Measurements from ENCODE around the gene ZMYND8. TPM values are rescaled to one million over a fixed set of nuclear protein-coding genes. Genes with fewer than 3 reads are reported as not detected.
"Not testable (repeated sequence)": the region's sequence is repeated elsewhere in the genome, so short reads cannot be mapped to it uniquely, and the experiment has no call there.

The ZMYND8 gene
- total and polyA plus RNA-seq, 2 of the 4 experiments (the other 2 are of a cell fraction), result 24.0 to 28.2 TPM

DNA sequence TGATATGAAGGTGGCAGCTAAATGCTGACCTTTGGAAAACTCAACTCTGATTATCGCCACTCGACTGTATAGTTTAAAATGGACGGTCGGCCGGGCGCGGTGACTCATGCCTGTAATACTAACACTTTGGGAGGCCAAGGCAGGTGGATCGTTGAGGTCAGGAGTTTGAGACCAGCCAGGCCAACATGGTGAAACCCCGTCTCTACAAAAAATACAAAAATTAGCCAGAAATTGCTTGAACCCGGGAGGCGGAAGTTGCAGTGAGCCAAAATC lies 151.7 kb downstream of the ZMYND8 start:
- H3K9ac ChIP-seq (ENCODE audit: low read depth, low read length); H3K9me3 ChIP-seq (ENCODE audit: control insufficient read depth, insufficient read depth, low read length); H3K23ac ChIP-seq (ENCODE audit: low read depth, low read length); H3K4me1 ChIP-seq (ENCODE audit: control insufficient read depth, insufficient read depth, low read length); BruUV-seq (replicated peaks); H3K56ac ChIP-seq (ENCODE audit: extremely low read depth, insufficient read depth, low read length); DNase-seq; H2BK5ac ChIP-seq (ENCODE audit: low read depth, low read length, poor library complexity, severe bottlenecking); H2BK120ac ChIP-seq (ENCODE audit: low read depth, low read length); H2BK15ac ChIP-seq (ENCODE audit: low read depth, low read length); H3K27me3 ChIP-seq (ENCODE audit: control insufficient read depth, insufficient read depth, low read length); H3K4ac ChIP-seq (ENCODE audit: low read depth, low read length); dilution Hi-C loops (cut with HindIII; ENCODE audit: low sequenced_read_pairs, unreplicated experiment); H4K8ac ChIP-seq (ENCODE audit: low read depth in 2 of 2, low read length in 2 of 2); ATAC-seq (ENCODE audit: low read depth); H3K18ac ChIP-seq (ENCODE audit: low read depth, low read length); H3K4me3 ChIP-seq (ENCODE audit: insufficient read depth, low read depth, low read length); H3K4me2 ChIP-seq (ENCODE audit: low read depth, low read length); H3K14ac ChIP-seq (replicated peaks; ENCODE audit: low read depth, low read length); H4K20me1 ChIP-seq (ENCODE audit: insufficient read depth, low read length); H2BK20ac ChIP-seq (ENCODE audit: low read depth, low read length); H4K91ac ChIP-seq (ENCODE audit: insufficient read depth, low read depth, low read length); H3K27ac ChIP-seq (ENCODE audit: insufficient read depth, low read length); H2AK5ac ChIP-seq (ENCODE audit: low read depth, low read length); POLR2A ChIA-PET (ENCODE audit: unreplicated experiment); H2AK9ac ChIP-seq (replicated peaks; ENCODE audit: low read depth, low read length, poor library complexity); H4K5ac ChIP-seq (ENCODE audit: low read depth, low read length); H2AFZ ChIP-seq (replicated peaks; ENCODE audit: low read length, poor library complexity): not testable (repeated sequence)
- in situ Hi-C loops (cut with MboI; ENCODE audit: low sequenced_read_pairs), result loop anchor here (10.0 kb wide), 1 partner anchor 450 kb away; no protein-coding TSS in a partner anchor
- H3K79me1 ChIP-seq (ENCODE audit: low read depth in 1 of 2, low read length in 2 of 2), result peaks cover 0 to 16% of the 10 kb centered on the region in 2 experiments; a peak in 1 of 4 replicates
- peak; percentile 30; the same call in 1 of the 2 replicates for TF ChIP-seq MAFK (IDR thresholded peaks at IDR 0.05; ENCODE audit: low read depth, low read length)
- CTCF ChIA-PET, result interaction anchor here (0.6 to 1.5 kb wide), 2 partner anchors 179 to 216 kb away, joined by 3 to 5 read pairs; no protein-coding TSS in a partner anchor
- peaks cover 24% of the 10 kb centered on the region; the same call in 1 of the 2 replicates for H3K9me1 ChIP-seq (ENCODE audit: insufficient read depth, low read length)
- intact Hi-C loops (cut with micrococcal nuclease), result loop anchor here (2.0 kb wide), 2 partner anchors 298 to 416 kb away; no protein-coding TSS in a partner anchor
- H3K36me3 ChIP-seq (ENCODE audit: control insufficient read depth, insufficient read depth, low read length), result peaks cover 11% of the 10 kb centered on the region
- WGBS, 2 experiments (ENCODE audit: extremely low coverage in 2 of 2, insufficient read length in 1 of 2), result 90% methylated on average over 6 of the region's 11 CpGs; no CpG with 5 or more reads in 1 of the 2 experiments

All from IMR-90 (cell line).